ENCODE data around the gene ARIH2. TPM values are rescaled to one million over a fixed set of nuclear protein-coding genes. Genes with fewer than 3 reads are reported as not detected.

Gene ARIH2
- total RNA-seq, 1 experiment from 2014 or later = 122 TPM

GRCh38 chr3:48980295-48980694, 61.7 kb downstream of the ARIH2 start:
- peaks cover 36 to 81% (median 72%) of the 10 kb centered on the region in 3 experiments for H3K36me3 Mint-ChIP-seq (ENCODE audit: insufficient read depth in 1 of 3, low read depth in 3 of 3)
- H3K9me3 ChIP-seq (ENCODE audit: control insufficient read depth, low read depth, low read length) = no peaks in the 10 kb centered on the region

More at GRCh38 chr3:48980295-48980694, 61.7 kb downstream of the ARIH2 start:
- H3K27ac Mint-ChIP-seq = no peak overlapping the region; a peak in 1 of 7 replicates
- no peak overlapping the region for H3K4ac ChIP-seq (ENCODE audit: low read depth, low read length)
- H4K5ac ChIP-seq (ENCODE audit: insufficient read length, low read depth, low read length) = no peak overlapping the region
- H3K14ac ChIP-seq (ENCODE audit: insufficient read depth, low read length) = no peak overlapping the region
- no peak overlapping the region for H4K91ac ChIP-seq (ENCODE audit: insufficient read length, low read depth, low read length)
- no peak overlapping the region for H3K4me3 Mint-ChIP-seq
- H3K9ac ChIP-seq (ENCODE audit: extremely low read depth, insufficient read length, low read length) = no peak overlapping the region
- no peak overlapping the region for H3K4me2 ChIP-seq (ENCODE audit: insufficient read depth, insufficient read length, low read length)
- H2BK5ac ChIP-seq (ENCODE audit: insufficient read length, low read length) = no peak overlapping the region
- TF ChIP-seq, protein P1, sequence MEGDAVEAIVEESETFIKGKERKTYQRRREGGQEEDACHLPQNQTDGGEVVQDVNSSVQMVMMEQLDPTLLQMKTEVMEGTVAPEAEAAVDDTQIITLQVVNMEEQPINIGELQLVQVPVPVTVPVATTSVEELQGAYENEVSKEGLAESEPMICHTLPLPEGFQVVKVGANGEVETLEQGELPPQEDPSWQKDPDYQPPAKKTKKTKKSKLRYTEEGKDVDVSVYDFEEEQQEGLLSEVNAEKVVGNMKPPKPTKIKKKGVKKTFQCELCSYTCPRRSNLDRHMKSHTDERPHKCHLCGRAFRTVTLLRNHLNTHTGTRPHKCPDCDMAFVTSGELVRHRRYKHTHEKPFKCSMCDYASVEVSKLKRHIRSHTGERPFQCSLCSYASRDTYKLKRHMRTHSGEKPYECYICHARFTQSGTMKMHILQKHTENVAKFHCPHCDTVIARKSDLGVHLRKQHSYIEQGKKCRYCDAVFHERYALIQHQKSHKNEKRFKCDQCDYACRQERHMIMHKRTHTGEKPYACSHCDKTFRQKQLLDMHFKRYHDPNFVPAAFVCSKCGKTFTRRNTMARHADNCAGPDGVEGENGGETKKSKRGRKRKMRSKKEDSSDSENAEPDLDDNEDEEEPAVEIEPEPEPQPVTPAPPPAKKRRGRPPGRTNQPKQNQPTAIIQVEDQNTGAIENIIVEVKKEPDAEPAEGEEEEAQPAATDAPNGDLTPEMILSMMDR (conservative IDR thresholded peaks at IDR 0.05) = no peak
- H2BK20ac ChIP-seq (ENCODE audit: low read depth, low read length, poor library complexity, severe bottlenecking) = no peak overlapping the region
- H3T11ph ChIP-seq (ENCODE audit: low read length) = no peak overlapping the region
- no peak overlapping the region for H3K18ac ChIP-seq (ENCODE audit: insufficient read length, low read depth, low read length)
- no peaks in the 10 kb centered on the region for H3K4me1 ChIP-seq (ENCODE audit: insufficient read depth, low read length)
- H4K20me1 ChIP-seq (ENCODE audit: control insufficient read depth, insufficient read depth, insufficient read length) = no peaks in the 10 kb centered on the region
- H3K27me3 Mint-ChIP-seq (ENCODE audit: low read depth) = no peaks in the 10 kb centered on the region
- H3K27me3 ChIP-seq (ENCODE audit: insufficient read depth, low read length) = no peaks in the 10 kb centered on the region
- H3K23me2 ChIP-seq (ENCODE audit: insufficient read length, low read depth, low read length, poor library complexity, severe bottlenecking) = no peaks in the 10 kb centered on the region
- WGBS (ENCODE audit: extremely low coverage, insufficient read length, low lambda C conversion rate) = no CpG with 5 or more reads among the region's 4 CpGs
- H3K23ac ChIP-seq (ENCODE audit: insufficient read length, low read depth, low read length) = no peak overlapping the region
- no peaks in the 10 kb centered on the region for H3K79me1 ChIP-seq (ENCODE audit: insufficient read depth, low read depth, low read length, poor library complexity, severe bottlenecking)
- H3K27ac ChIP-seq (ENCODE audit: insufficient read length, low read depth, low read length) = no peak overlapping the region
- H2BK15ac ChIP-seq (ENCODE audit: low read depth, low read length) = no peak overlapping the region
- no peak overlapping the region for H4K8ac ChIP-seq (replicated peaks; ENCODE audit: insufficient read length, low read depth, low read length)
- no peaks in the 10 kb centered on the region for H3K4me1 Mint-ChIP-seq
- no peak overlapping the region for H3K56ac ChIP-seq (ENCODE audit: insufficient read length, low read depth, low read length)
- H3K79me2 ChIP-seq (ENCODE audit: insufficient read depth, low read length) = no peaks in the 10 kb centered on the region
- no peaks in the 10 kb centered on the region for H3K9me3 Mint-ChIP-seq
- H2AFZ ChIP-seq (ENCODE audit: low read length) = no peak overlapping the region
- no peak for DNase-seq
- H2AK5ac ChIP-seq (ENCODE audit: insufficient read length, low read length) = no peak overlapping the region
- H2BK12ac ChIP-seq (ENCODE audit: insufficient read length, low read depth, low read length) = no peak overlapping the region
- H2BK120ac ChIP-seq (ENCODE audit: low read depth, low read length, poor library complexity, severe bottlenecking) = no peak overlapping the region
